Measurements from ENCODE around the gene BCL7A. TPM values are rescaled to one million over a fixed set of nuclear protein-coding genes. Genes with fewer than 3 reads are reported as not detected.

BCL7A gene
- total and polyA plus RNA-seq, 4 donors: 3.5 to 8.3 (median 4.9) TPM

- H3K27ac ChIP-seq (ENCODE audit: low read depth in 1 of 2, low read length in 2 of 2): peak overlapping the region; percentile 32 to 64
- WGBS: 21% methylated on average over 13 of the region's 13 CpGs
- no peak for DNase-seq (ENCODE audit: low spot score)
- H3K4me1 ChIP-seq (ENCODE audit: control insufficient read depth in 4 of 4, insufficient read depth in 4 of 4, low read length in 3 of 4): peaks cover 12 to 27% (median 19%) of the 10 kb centered on the region in 4 donors
- peak overlapping the region; percentile 31 to 52 for H3K9ac ChIP-seq (ENCODE audit: low read depth in 1 of 2, low read length in 2 of 2)
- TF ChIP-seq RXRA (IDR thresholded peaks at IDR 0.05) (peak; percentile 47 to 70), HNF4A (conservative IDR thresholded peaks at IDR 0.05) (peak in 1 of 2 donors; percentile 47), FOXA1 (IDR thresholded peaks at IDR 0.05) (no peak), RAD21 (IDR thresholded peaks at IDR 0.05) (peak; percentile 23 to 31), TAF1 (conservative IDR thresholded peaks at IDR 0.05) (no peak), SP1 (IDR thresholded peaks at IDR 0.05) (peak; percentile 30), GABPA (IDR thresholded peaks at IDR 0.05 in 1 of 2, conservative IDR thresholded peaks at IDR 0.05 in 1 of 2) (no peak), EGR1 (IDR thresholded peaks at IDR 0.05; ENCODE audit: low read depth in 2 of 2) (no peak), MAX (IDR thresholded peaks at IDR 0.05) (peak; percentile 48), FOXA2 (IDR thresholded peaks at IDR 0.05) (peak; percentile 54), REST (IDR thresholded peaks at IDR 0.05) (no peak), ZBTB33 (IDR thresholded peaks at IDR 0.05) (no peak), YY1 (IDR thresholded peaks at IDR 0.05) (peak; percentile 23)
- H3K4me3 ChIP-seq (ENCODE audit: low read depth in 1 of 3, low read length in 3 of 3): no peak overlapping the region
- no peaks in the 10 kb centered on the region for H3K9me3 ChIP-seq (ENCODE audit: control insufficient read depth in 4 of 4, low read length in 3 of 4)
- no peaks in the 10 kb centered on the region for H3K36me3 ChIP-seq (ENCODE audit: control insufficient read depth in 4 of 4, insufficient read depth in 3 of 4, low read depth in 1 of 4, low read length in 3 of 4)
- no peaks in the 10 kb centered on the region for H3K27me3 ChIP-seq (ENCODE audit: control insufficient read depth in 4 of 4, insufficient read depth in 4 of 4, low read length in 3 of 4)
These were observed 46.3 kb downstream of the BCL7A start for GRCh38 chr12:122067966-122068365.

GRCh38 chr12:122072031-122072970 is 50.6 kb downstream of the BCL7A start:
- WGBS: 64% methylated on average over 11 of the region's 11 CpGs
- no peaks in the 10 kb centered on the region for H3K36me3 ChIP-seq (ENCODE audit: control insufficient read depth in 4 of 4, insufficient read depth in 3 of 4, low read depth in 1 of 4, low read length in 3 of 4)
- no peaks in the 10 kb centered on the region for H3K27me3 ChIP-seq (ENCODE audit: control insufficient read depth in 4 of 4, insufficient read depth in 4 of 4, low read length in 3 of 4)
- DNase-seq (ENCODE audit: low spot score): no peak
- no peaks in the 10 kb centered on the region for H3K9me3 ChIP-seq (ENCODE audit: control insufficient read depth in 4 of 4, low read length in 3 of 4)
- H3K4me3 ChIP-seq (ENCODE audit: low read depth in 1 of 3, low read length in 3 of 3): no peak overlapping the region
- peak overlapping the region in 1 of 2 donors; percentile 5 for H3K9ac ChIP-seq (ENCODE audit: low read depth in 1 of 2, low read length in 2 of 2)
- H3K4me1 ChIP-seq (ENCODE audit: control insufficient read depth in 4 of 4, insufficient read depth in 4 of 4, low read length in 3 of 4): peaks cover 5 to 20% (median 12%) of the 10 kb centered on the region in 4 donors
- H3K27ac ChIP-seq (ENCODE audit: low read depth in 1 of 2, low read length in 2 of 2): peak overlapping the region; percentile 52 to 69
- TF ChIP-seq TAF1 (conservative IDR thresholded peaks at IDR 0.05): no peak
- peak; percentile 39 for TF ChIP-seq FOXA2 (IDR thresholded peaks at IDR 0.05)
- no peak for TF ChIP-seq CTCF (IDR thresholded peaks at IDR 0.05; ENCODE audit: low read depth, low read length, missing input control)
- no peak for TF ChIP-seq EGR1 (IDR thresholded peaks at IDR 0.05; ENCODE audit: low read depth in 2 of 2)
- TF ChIP-seq RAD21 (IDR thresholded peaks at IDR 0.05): peak in 1 of 2 donors; percentile 28
- TF ChIP-seq GABPA (IDR thresholded peaks at IDR 0.05 in 1 of 2, conservative IDR thresholded peaks at IDR 0.05 in 1 of 2): no peak
- peak; percentile 45 for TF ChIP-seq MAX (IDR thresholded peaks at IDR 0.05)
- TF ChIP-seq YY1 (IDR thresholded peaks at IDR 0.05): peak; percentile 81
- no peak for TF ChIP-seq ATF3 (IDR thresholded peaks at IDR 0.05)
- peak; percentile 57 for TF ChIP-seq REST (IDR thresholded peaks at IDR 0.05)
- TF ChIP-seq RXRA (IDR thresholded peaks at IDR 0.05): peak; percentile 14 to 66
- peak; percentile 27 to 43 for TF ChIP-seq HNF4A (conservative IDR thresholded peaks at IDR 0.05)
- peak; percentile 34 for TF ChIP-seq SP1 (IDR thresholded peaks at IDR 0.05)
- TF ChIP-seq JUND (IDR thresholded peaks at IDR 0.05): peak in 1 of 2 donors; percentile 46
